Activated naive CD4-positive, alpha-beta T cell treated with anti-CD3 and anti-CD28 coated beads, Interleukin-2, amount 50 U/mL, for 72 hours (primary cell): ENCODE measurements around the gene YBX3. TPM values are rescaled to one million over a fixed set of nuclear protein-coding genes. Genes with fewer than 3 reads are reported as not detected.

Source experiments
- ATAC-seq, 2 donors: fragments of 150-1000 bp; cut with Tn5 transposase; 2 replicates each; pipeline ENCODE4 v1.10.0; 2021; ENCODE audit warnings: mild to moderate bottlenecking in 2 of 2, moderate library complexity in 2 of 2
- DNase-seq, 2 donors: peaks; one replicate each; pipeline ENCODE4 v3.0.0; 2021 to 2022; ENCODE audit warnings: low spot score in 2 of 2
- H3K27ac Mint-ChIP-seq, 2 donors: one replicate each; pipeline ENCODE4 v1.8.0; 2022; ENCODE audit warnings: mild to moderate bottlenecking in 2 of 2, mixed read lengths in 2 of 2
- H3K36me3 Mint-ChIP-seq, 2 donors: one replicate each; pipeline ENCODE4 v1.8.0; 2022; ENCODE audit warnings: mixed read lengths in 2 of 2
- H3K9me3 Mint-ChIP-seq, 2 donors: one replicate each; pipeline ENCODE4 v1.8.0; 2022; ENCODE audit warnings: mixed read lengths in 2 of 2
- total RNA-seq, 2 donors: library from RNA; stranded (reverse); gene quantifications; one replicate each; pipeline ENCODE4 v1.2.3, GENCODE V29; 2022

Gene YBX3
- total RNA-seq, 2 donors from 2014 or later = 44.9 to 156 TPM

DNA sequence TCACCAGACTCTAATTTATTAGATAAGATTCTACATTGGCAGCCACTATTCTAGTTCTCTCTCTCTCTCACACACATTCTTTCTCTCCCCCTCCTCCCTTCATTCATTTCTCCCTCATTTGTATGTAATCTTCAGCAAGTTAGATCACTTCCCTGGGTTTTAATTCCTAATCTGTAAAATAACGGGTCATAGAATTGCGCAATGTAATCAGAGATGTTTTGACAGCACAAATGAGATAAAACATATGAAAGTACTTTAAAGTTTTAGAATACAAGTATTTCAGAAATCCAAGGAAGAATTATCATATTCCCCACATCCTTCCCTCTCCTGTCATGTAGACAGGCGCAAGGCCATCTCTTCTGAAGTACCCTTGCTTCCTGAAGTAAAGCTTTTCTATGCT lies 70.9 kb downstream of the YBX3 start:
- ATAC-seq = no peak

More for the DNA sequence above, 70.9 kb downstream of the YBX3 start:
- Mint-ChIP-seq H3K9me3 (peaks cover 7 to 11% of the 10 kb centered on the region in 2 donors), H3K36me3 (peaks cover 6 to 9% of the 10 kb centered on the region in 2 donors), H3K27ac (no peak overlapping the region)
- DNase-seq = no peak

Other genes with a start within 250 kb of the YBX3 start
- under 1 TPM; 0.30 to 0.49 TPM for gene EIF2S3B, start 217.4 kb downstream of the YBX3 start, total RNA-seq
- 10 to 100 TPM; 54.8 to 60.7 TPM for gene MAGOHB, start 109.7 kb downstream of the YBX3 start, total RNA-seq
- under 1 TPM in 1 of 2 donors, not detected in 1; 0.74 TPM for gene STYK1, start 49.3 kb downstream of the YBX3 start, total RNA-seq
- not detected for gene TAS2R7, start 79.3 kb upstream of the YBX3 start, total RNA-seq
- not detected for gene TAS2R8, start 84.0 kb upstream of the YBX3 start, total RNA-seq
- gene TAS2R9, start 86.8 kb upstream of the YBX3 start, total RNA-seq = not detected
- gene TAS2R10, start 103.0 kb upstream of the YBX3 start, total RNA-seq = not detected
- gene PRR4, start 126.2 kb upstream of the YBX3 start, total RNA-seq = 1 to 10 TPM in 1 of 2 donors, under 1 TPM in 1; 0.48 to 2.4 TPM
- gene PRH1, start 160.9 kb upstream of the YBX3 start, total RNA-seq = 10 to 100 TPM in 1 of 2 donors, 1 to 10 TPM in 1; 7.8 to 25.1 TPM
- gene TAS2R13, start 186.2 kb upstream of the YBX3 start, total RNA-seq = 1 to 10 TPM in 1 of 2 donors, under 1 TPM in 1; 0.23 to 1.3 TPM
- gene PRH2, start 205.9 kb upstream of the YBX3 start, total RNA-seq = not detected
- 1 to 10 TPM; 1.0 to 3.0 TPM for gene TAS2R14, start 215.9 kb upstream of the YBX3 start, total RNA-seq